K562 (cell line): ENCODE results near the gene RPTOR. TPM values are rescaled to one million over a fixed set of nuclear protein-coding genes. Genes with fewer than 3 reads are reported as not detected.

Experiments
- COPS2 ChIP-seq: fragments of 450-650 bp; conservative IDR thresholded peaks from 2 replicates; pipeline ENCODE4 v1.6.1; 2016; ENCODE audit warnings: mild to moderate bottlenecking, moderate library complexity
- HDAC3 ChIP-seq: fragments of 450-650 bp; IDR thresholded peaks from 2 replicates; pipeline ENCODE4 v1.6.1; 2018; ENCODE audit warnings: borderline replicate concordance, mild to moderate bottlenecking, moderate library complexity; ENCODE audit not compliant: partially characterized antibody
- RFX7 ChIP-seq: fragments of 250-450 bp; sonication (Bioruptor Pico); IDR thresholded peaks from 2 replicates; pipeline ENCODE4 v1.5.1; 2021; ENCODE audit warnings: mild to moderate bottlenecking
- SIN3B ChIP-seq: fragments of 450-650 bp; IDR thresholded peaks from 2 replicates; pipeline ENCODE4 v1.6.1; 2017; ENCODE audit warnings: low read depth, mild to moderate bottlenecking, moderate library complexity
- SMARCA5 ChIP-seq: fragments of 450-650 bp; IDR thresholded peaks from 2 replicates; pipeline ENCODE4 v1.6.1; 2016
- SP1 ChIP-seq: sonication (generic); formaldehyde crosslinking; IDR thresholded peaks from 2 replicates; pipeline ENCODE4 v1.8.1; 2022; ENCODE audit warnings: mild to moderate bottlenecking, missing genetic modification reagents
- SREBF2 ChIP-seq: sonication (generic); formaldehyde crosslinking; IDR thresholded peaks from 2 replicates; pipeline ENCODE4 v1.4.0; 2020; ENCODE audit warnings: mild to moderate bottlenecking, missing genetic modification reagents
- ZBED1 ChIP-seq: IDR thresholded peaks from 2 replicates; pipeline ENCODE4 v1.6.1; 2014
- ZNF347 ChIP-seq: fragments of 450-650 bp; formaldehyde crosslinking; IDR thresholded peaks from 2 replicates; pipeline ENCODE4 v1.4.0; 2020; ENCODE audit warnings: low read depth, mild to moderate bottlenecking, moderate library complexity
- ZNF408 ChIP-seq: fragments of 250-450 bp; sonication (Bioruptor Pico); IDR thresholded peaks from 2 replicates; pipeline ENCODE4 v1.4.0; 2020; ENCODE audit warnings: low read depth, mild to moderate bottlenecking, moderate library complexity
- ZNF551 ChIP-seq: fragments of 250-450 bp; sonication (Bioruptor Pico); IDR thresholded peaks from 2 replicates; pipeline ENCODE4 v1.5.0; 2021; ENCODE audit warnings: mild to moderate bottlenecking, moderate library complexity
- polyA plus RNA-seq, 8 experiments: library from polyadenylated mRNA; depleted of rRNA in 4 of 8; stranded (reverse) in 5 of 8; unstranded in 3 of 8; fragments of >200 nt; fragmentation: Nextera tagmentation in 2 of 8; fragmentation: Illumina TruSeq in 1 of 8; extraction: Ambion mirVana in 2 of 8; extraction: Trizol in 1 of 8; gene quantifications; 2 replicates each; pipeline versions ENCODE4 v1.2.1 to v1.2.3, GENCODE V29; 2011 to 2014; ENCODE audit warnings: inconsistent platforms in 1 of 8, missing spikeins in 1 of 8
- total RNA-seq, 7 experiments: library from RNA; depleted of rRNA in 6 of 7; stranded (reverse); fragments of >200 nt in 6 of 7; fragmentation: Illumina TruSeq in 2 of 7; extraction: Trizol in 2 of 7; gene quantifications; 2 replicates each; pipeline versions ENCODE4 v1.2.1 to v1.2.3, GENCODE V29; 2011 to 2021; ENCODE audit warnings: low replicate concordance in 1 of 7
- TF ChIP-seq, protein P1 (sequence below), 2 experiments: fragments of 450-650 bp; IDR thresholded peaks; 2 replicates each; pipeline ENCODE4 v1.6.1; 2016; ENCODE audit warnings: mild to moderate bottlenecking in 2 of 2, borderline replicate concordance in 1 of 2, low read depth in 1 of 2, moderate library complexity in 1 of 2
- TF ChIP-seq, protein P2 (sequence below): fragments of 450-650 bp; IDR thresholded peaks from 2 replicates; pipeline ENCODE4 v1.6.1; 2014; ENCODE audit warnings: low read depth, mild to moderate bottlenecking, moderate library complexity, borderline replicate concordance
- TF ChIP-seq, protein P3 (sequence below): fragments of 450-650 bp; formaldehyde crosslinking; IDR thresholded peaks from 2 replicates; pipeline ENCODE4 v1.4.0; 2020; ENCODE audit warnings: mild to moderate bottlenecking, moderate library complexity

RPTOR gene
- total and polyA plus RNA-seq, 9 of the 15 experiments (the other 6 are each of a cell fraction or from before 2014, with no cell fraction given): 0.24 to 54.1 (median 10.2) TPM

DNA sequence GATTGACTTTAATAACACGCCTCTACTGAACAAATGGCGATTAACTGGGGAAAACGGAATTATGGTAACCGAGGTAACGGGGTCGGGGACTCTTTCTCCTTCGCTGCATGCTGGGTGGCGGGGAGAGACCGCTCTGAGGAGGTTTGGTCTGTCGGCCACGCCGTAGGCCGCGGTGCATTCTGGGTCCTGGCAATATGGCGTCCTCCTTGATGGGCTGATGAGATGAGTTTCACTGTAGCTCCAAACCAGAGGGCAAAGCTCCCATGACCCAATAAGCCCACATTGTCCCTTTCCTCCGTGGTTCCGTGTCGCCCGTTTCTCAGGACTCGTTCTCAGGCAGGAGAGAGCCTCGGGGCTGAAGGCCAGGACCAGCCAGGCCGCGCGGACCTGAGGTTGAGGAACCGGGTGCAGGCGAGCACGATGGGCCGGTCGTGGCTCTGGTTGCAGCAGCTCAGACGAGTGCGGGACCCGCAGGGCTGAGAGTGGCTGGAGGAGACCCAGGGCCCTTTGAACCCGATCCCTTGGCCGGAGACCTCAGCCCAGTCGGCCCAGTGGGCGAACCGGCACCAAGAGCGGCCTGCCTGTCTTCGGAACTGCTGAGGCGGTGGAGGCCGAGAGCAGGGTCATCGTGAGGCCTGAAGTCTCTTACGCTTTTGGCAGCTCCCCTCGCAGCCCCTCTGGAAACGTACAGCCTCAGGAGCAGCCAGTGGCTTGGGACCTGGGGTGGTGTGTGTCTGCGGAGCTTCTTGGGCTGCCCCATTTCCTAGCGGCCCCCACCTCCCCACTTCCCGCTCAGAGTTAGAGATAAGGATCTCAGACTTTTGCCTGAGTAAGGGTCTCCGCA lies at the start of gene RPTOR (continued):
- TF ChIP-seq, protein P1, sequence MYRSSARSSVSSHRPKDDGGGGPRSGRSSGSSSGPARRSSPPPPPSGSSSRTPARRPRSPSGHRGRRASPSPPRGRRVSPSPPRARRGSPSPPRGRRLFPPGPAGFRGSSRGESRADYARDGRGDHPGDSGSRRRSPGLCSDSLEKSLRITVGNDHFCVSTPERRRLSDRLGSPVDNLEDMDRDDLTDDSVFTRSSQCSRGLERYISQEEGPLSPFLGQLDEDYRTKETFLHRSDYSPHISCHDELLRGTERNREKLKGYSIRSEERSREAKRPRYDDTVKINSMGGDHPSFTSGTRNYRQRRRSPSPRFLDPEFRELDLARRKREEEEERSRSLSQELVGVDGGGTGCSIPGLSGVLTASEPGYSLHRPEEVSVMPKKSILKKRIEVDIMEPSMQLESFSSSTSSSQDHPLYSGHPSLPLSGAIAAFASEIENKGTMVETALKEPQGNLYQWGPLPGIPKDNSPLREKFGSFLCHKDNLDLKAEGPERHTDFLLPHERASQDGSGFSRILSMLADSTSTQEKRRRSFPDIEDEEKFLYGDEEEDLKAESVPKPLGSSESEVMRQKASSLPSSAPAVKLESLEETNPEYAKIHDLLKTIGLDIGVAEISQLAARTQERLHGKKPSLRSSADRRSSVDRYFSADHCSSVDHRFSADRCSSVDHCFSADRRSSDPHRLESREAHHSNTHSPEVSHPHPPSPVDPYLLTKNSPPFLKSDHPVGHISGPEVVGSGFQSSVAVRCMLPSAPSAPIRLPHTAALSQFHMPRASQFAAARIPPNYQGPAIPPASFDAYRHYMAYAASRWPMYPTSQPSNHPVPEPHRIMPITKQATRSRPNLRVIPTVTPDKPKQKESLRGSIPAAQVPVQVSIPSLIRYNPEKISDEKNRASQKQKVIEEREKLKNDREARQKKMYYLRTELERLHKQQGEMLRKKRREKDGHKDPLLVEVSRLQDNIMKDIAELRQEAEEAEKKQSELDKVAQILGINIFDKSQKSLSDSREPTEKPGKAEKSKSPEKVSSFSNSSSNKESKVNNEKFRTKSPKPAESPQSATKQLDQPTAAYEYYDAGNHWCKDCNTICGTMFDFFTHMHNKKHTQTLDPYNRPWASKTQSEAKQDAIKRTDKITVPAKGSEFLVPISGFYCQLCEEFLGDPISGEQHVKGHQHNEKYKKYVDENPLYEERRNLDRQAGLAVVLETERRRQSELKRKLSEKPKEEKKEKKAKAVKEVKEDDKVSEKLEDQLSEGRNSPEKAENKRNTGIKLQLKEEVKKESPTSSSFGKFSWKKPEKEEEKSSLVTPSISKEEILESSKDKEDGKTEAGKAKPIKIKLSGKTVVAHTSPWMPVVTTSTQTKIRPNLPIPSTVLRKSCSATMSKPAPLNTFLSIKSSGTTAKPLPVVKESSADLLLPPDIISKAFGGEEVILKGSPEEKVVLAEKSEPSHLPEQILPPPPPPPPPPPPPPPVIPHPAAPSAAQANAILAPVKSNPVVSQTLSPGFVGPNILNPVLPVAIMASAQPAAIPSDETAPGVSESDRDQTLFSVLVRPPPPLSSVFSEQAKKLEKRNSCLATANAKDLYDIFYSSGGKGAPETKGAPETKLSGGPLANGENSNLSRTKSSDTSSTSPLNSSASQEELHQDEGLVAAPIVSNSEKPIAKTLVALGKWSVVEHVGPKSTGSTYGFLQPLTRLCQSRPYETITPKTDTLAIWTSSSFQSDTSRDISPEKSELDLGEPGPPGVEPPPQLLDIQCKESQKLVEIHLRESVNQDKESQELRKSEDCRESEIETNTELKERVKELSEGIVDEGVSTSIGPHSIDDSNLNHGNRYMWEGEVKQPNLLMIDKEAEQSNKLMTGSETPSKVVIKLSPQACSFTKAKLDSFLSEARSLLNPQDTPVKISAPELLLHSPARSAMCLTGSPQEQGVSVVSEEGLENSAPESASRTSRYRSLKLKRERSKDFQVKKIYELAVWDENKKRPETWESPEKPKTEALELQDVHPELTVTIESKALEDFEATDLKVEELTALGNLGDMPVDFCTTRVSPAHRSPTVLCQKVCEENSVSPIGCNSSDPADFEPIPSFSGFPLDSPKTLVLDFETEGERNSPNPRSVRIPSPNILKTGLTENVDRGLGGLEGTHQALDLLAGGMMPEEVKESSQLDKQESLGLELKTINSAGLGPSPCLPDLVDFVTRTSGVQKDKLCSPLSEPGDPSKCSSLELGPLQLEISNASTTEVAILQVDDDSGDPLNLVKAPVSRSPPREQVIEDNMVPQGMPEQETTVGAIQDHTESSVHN (IDR thresholded peaks at IDR 0.05; ENCODE audit: borderline replicate concordance in 1 of 2, low read depth in 1 of 2): no peak
- TF ChIP-seq HDAC3 (peak; percentile 12), RFX7 (CRISPR knock-in tag) (no peak), SIN3B (peak; percentile 99), SMARCA5 (no peak), ZBED1 (peak; percentile 73; the same call in 1 of the 2 replicates), ZNF408 (CRISPR knock-in tag) (no peak), COPS2 (no peak), SREBF2 (CRISPR knock-in tag) (no peak), ZNF551 (no peak), ZNF347 (CRISPR knock-in tag) (no peak), SP1 (CRISPR knock-in tag) (peak; percentile 60)
- TF ChIP-seq, protein P2, sequence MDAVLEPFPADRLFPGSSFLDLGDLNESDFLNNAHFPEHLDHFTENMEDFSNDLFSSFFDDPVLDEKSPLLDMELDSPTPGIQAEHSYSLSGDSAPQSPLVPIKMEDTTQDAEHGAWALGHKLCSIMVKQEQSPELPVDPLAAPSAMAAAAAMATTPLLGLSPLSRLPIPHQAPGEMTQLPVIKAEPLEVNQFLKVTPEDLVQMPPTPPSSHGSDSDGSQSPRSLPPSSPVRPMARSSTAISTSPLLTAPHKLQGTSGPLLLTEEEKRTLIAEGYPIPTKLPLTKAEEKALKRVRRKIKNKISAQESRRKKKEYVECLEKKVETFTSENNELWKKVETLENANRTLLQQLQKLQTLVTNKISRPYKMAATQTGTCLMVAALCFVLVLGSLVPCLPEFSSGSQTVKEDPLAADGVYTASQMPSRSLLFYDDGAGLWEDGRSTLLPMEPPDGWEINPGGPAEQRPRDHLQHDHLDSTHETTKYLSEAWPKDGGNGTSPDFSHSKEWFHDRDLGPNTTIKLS: peak; percentile 40; the same call in 1 of the 2 replicates
- TF ChIP-seq, protein P3, sequence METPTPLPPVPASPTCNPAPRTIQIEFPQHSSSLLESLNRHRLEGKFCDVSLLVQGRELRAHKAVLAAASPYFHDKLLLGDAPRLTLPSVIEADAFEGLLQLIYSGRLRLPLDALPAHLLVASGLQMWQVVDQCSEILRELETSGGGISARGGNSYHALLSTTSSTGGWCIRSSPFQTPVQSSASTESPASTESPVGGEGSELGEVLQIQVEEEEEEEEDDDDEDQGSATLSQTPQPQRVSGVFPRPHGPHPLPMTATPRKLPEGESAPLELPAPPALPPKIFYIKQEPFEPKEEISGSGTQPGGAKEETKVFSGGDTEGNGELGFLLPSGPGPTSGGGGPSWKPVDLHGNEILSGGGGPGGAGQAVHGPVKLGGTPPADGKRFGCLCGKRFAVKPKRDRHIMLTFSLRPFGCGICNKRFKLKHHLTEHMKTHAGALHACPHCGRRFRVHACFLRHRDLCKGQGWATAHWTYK (CRISPR knock-in tag): no peak
